ENCODE data around the gene SH3D19. TPM values are rescaled to one million over a fixed set of nuclear protein-coding genes. Genes with fewer than 3 reads are reported as not detected.

SH3D19 gene
- total and polyA plus RNA-seq, 2 of the 4 experiments (the other 2 are of a cell fraction) = 14.4 to 27.2 TPM

- no TSS peak for BruUV-seq (replicated peaks)
- no peaks in the 10 kb centered on the region for H4K20me1 ChIP-seq (ENCODE audit: insufficient read depth, low read length)
- no peak for TF ChIP-seq MAFK (IDR thresholded peaks at IDR 0.05; ENCODE audit: low read depth, low read length)
- TF ChIP-seq CTCF (conservative IDR thresholded peaks at IDR 0.05; ENCODE audit: low read depth, low read length) = no peak
- no peak for TF ChIP-seq POLR2A (IDR thresholded peaks at IDR 0.05; ENCODE audit: low read depth, low read length)
- no peak for TF ChIP-seq RAD21 (IDR thresholded peaks at IDR 0.05; ENCODE audit: low read length)
- no peak for TF ChIP-seq USF2 (IDR thresholded peaks at IDR 0.05; ENCODE audit: low read depth, low read length)
- H3K9me1 ChIP-seq (ENCODE audit: insufficient read depth, low read length) = no peaks in the 10 kb centered on the region
- no peak overlapping the region for H4K91ac ChIP-seq (ENCODE audit: insufficient read depth, low read depth, low read length)
- no peak overlapping the region for H3K23ac ChIP-seq (ENCODE audit: low read depth, low read length)
- no peak overlapping the region for H4K8ac ChIP-seq (ENCODE audit: low read depth in 2 of 2, low read length in 2 of 2)
- ChIA-PET CTCF (no interaction called here), POLR2A (ENCODE audit: unreplicated experiment) (no interaction called here)
- no peak overlapping the region for H2BK120ac ChIP-seq (ENCODE audit: low read depth, low read length)
- H3K4me1 ChIP-seq (ENCODE audit: control insufficient read depth, insufficient read depth, low read length) = no peaks in the 10 kb centered on the region
- 68% methylated on average over 3 of the region's 5 CpGs; no CpG with 5 or more reads in 1 of the 2 experiments for WGBS, 2 experiments (ENCODE audit: extremely low coverage in 2 of 2, insufficient read length in 1 of 2)
- no peak overlapping the region for H2BK15ac ChIP-seq (ENCODE audit: low read depth, low read length)
- no peak overlapping the region for H2AFZ ChIP-seq (replicated peaks; ENCODE audit: low read length, poor library complexity)
- no peaks in the 10 kb centered on the region for H3K27me3 ChIP-seq (ENCODE audit: control insufficient read depth, insufficient read depth, low read length)
- H3K4ac ChIP-seq (ENCODE audit: low read depth, low read length) = no peak overlapping the region
- no peak overlapping the region for H3K18ac ChIP-seq (ENCODE audit: low read depth, low read length)
- intact Hi-C loops (cut with micrococcal nuclease) (no loop called here), dilution Hi-C loops (cut with HindIII; ENCODE audit: low sequenced_read_pairs, unreplicated experiment) (no loop called here), in situ Hi-C loops (cut with MboI; ENCODE audit: low sequenced_read_pairs) (no loop called here)
- H3K27ac ChIP-seq (ENCODE audit: insufficient read depth, low read length) = no peak overlapping the region
- no peak overlapping the region for H2BK20ac ChIP-seq (ENCODE audit: low read depth, low read length)
- H4K5ac ChIP-seq (ENCODE audit: low read depth, low read length) = no peak overlapping the region
- no peak for ATAC-seq (ENCODE audit: low read depth)
- H2AK9ac ChIP-seq (replicated peaks; ENCODE audit: low read depth, low read length, poor library complexity) = no peak overlapping the region
- H3K4me2 ChIP-seq (ENCODE audit: low read depth, low read length) = no peak overlapping the region
- H3K36me3 ChIP-seq (ENCODE audit: control insufficient read depth, insufficient read depth, low read length) = no peaks in the 10 kb centered on the region
- no peak overlapping the region for H2AK5ac ChIP-seq (ENCODE audit: low read depth, low read length)
- DNase-seq = no peak
- no peak overlapping the region for H3K4me3 ChIP-seq (ENCODE audit: insufficient read depth, low read depth, low read length)
- H3K79me1 ChIP-seq (ENCODE audit: low read depth in 1 of 2, low read length in 2 of 2) = no peaks in the 10 kb centered on the region
- no peaks in the 10 kb centered on the region for H3K9me3 ChIP-seq (ENCODE audit: control insufficient read depth, insufficient read depth, low read length)
- no peak overlapping the region for H3K9ac ChIP-seq (ENCODE audit: low read depth, low read length)
- no peak overlapping the region for H2BK5ac ChIP-seq (ENCODE audit: low read depth, low read length, poor library complexity, severe bottlenecking)
- H3K14ac ChIP-seq (replicated peaks; ENCODE audit: low read depth, low read length) = no peak overlapping the region
- H3K56ac ChIP-seq (ENCODE audit: extremely low read depth, insufficient read depth, low read length) = no peak overlapping the region
Observed at GRCh38 chr4:151250706-151251105, 74.7 kb downstream of the SH3D19 start.
